GM12878 (cell line): ENCODE measurements around the gene PTPRD. TPM values are rescaled to one million over a fixed set of nuclear protein-coding genes. Genes with fewer than 3 reads are reported as not detected.

Experiments
- ATAC-seq: fragments of 200-7000 bp; cut with Tn5 transposase; 3 replicates; pipeline ENCODE4 v1.9.1; 2020; ENCODE audit warnings: mild to moderate bottlenecking, moderate library complexity
- BruUV-seq: library from RNA; stranded (reverse); fragments of 400-500 nt; replicated peaks from 2 replicates; lab custom pipeline; 2021; lab: Mats Ljungman, UMichigan
- CTCF ChIA-PET: fragments of 300-600 bp; sonication (Branson Sonifier 250); formaldehyde crosslinking; extraction: SDS; loops from one replicate; lab custom pipeline; 2021; ENCODE audit warnings: inconsistent platforms; lab: Yijun Ruan, JAX
- POLR2A ChIA-PET: fragments of 350-600 bp; formaldehyde crosslinking; extraction: SDS; loops from one replicate; lab custom pipeline; 2021; ENCODE audit warnings: inconsistent platforms; lab: Charles Lee
- RAD21 ChIA-PET: fragments of 300-600 bp; sonication (Branson Sonifier 250); formaldehyde crosslinking; loops from one replicate; lab custom pipeline; 2023; ENCODE audit warnings: antibody characterized with exemption; ENCODE audit not compliant: unreplicated experiment; lab: Charles Lee
- SMC1A ChIA-PET: fragments of 300-600 bp; sonication (Branson Sonifier 250); formaldehyde crosslinking; loops from one replicate; lab custom pipeline; 2023; ENCODE audit not compliant: unreplicated experiment, uncharacterized antibody; lab: Charles Lee
- DNase-seq: peaks from one replicate; pipeline ENCODE4 v3.0.0-alpha.2; 2011; ENCODE audit warnings: low read depth, low spot score
- FAIRE-seq: peaks from 3 replicates; lab custom pipeline; 2011; peaks lifted over from hg19 to GRCh38; lab: Jason Lieb, UNC
- H2AFZ ChIP-seq: 2 replicates; pipeline ENCODE4 v1.6.0; 2011; ENCODE audit warnings: low read depth, low read length, control low read depth; ENCODE audit not compliant: control insufficient read depth
- H3K27ac ChIP-seq: 2 replicates; pipeline ENCODE4 v1.5.1; 2011; ENCODE audit warnings: control low read depth; ENCODE audit not compliant: control insufficient read depth, insufficient read depth
- H3K27me3 ChIP-seq, 2 experiments: replicated peaks in 1 of 2; 2 replicates each; pipeline versions ENCODE4 v1.6.0 to v1.6.1; 2011; ENCODE audit warnings: low read length in 1 of 2; ENCODE audit not compliant: control insufficient read depth in 2 of 2, insufficient read depth in 2 of 2
- H3K36me3 ChIP-seq, 2 experiments: 2 replicates each; pipeline ENCODE4 v1.5.1; 2011; ENCODE audit warnings: low read length in 1 of 2; ENCODE audit not compliant: control insufficient read depth in 2 of 2, insufficient read depth in 2 of 2
- H3K4me1 ChIP-seq: 2 replicates; pipeline ENCODE4 v1.6.1; 2011; ENCODE audit warnings: mild to moderate bottlenecking, low read length, moderate library complexity, mixed read lengths; ENCODE audit not compliant: control insufficient read depth, insufficient read depth
- H3K4me2 ChIP-seq: 2 replicates; pipeline ENCODE4 v1.6.0; 2011; ENCODE audit warnings: control low read depth; ENCODE audit not compliant: control insufficient read depth, insufficient read depth
- H3K4me3 ChIP-seq: fragments of 200-600 bp; sonication (generic); 2 replicates; pipeline ENCODE4 v1.5.1; 2016
- H3K79me2 ChIP-seq: 2 replicates; pipeline ENCODE4 v1.6.0; 2011; ENCODE audit warnings: low read length; ENCODE audit not compliant: control insufficient read depth, insufficient read depth
- H3K9ac ChIP-seq: 2 replicates; pipeline ENCODE4 v1.8.0; 2011; ENCODE audit warnings: low read length, control low read depth, mixed read lengths; ENCODE audit not compliant: control insufficient read depth, insufficient read depth
- H3K9me3 ChIP-seq: replicated peaks from 3 replicates; pipeline ENCODE4 v1.5.1; 2011; ENCODE audit warnings: mild to moderate bottlenecking, low read length; ENCODE audit not compliant: control insufficient read depth, insufficient read depth
- H4K20me1 ChIP-seq: 2 replicates; pipeline ENCODE4 v1.6.0; 2011; ENCODE audit not compliant: control insufficient read depth, insufficient read depth
- BMI1 ChIP-seq: fragments of 450-650 bp; IDR thresholded peaks from 2 replicates; pipeline ENCODE4 v1.6.1; 2016; ENCODE audit warnings: mild to moderate bottlenecking, moderate library complexity, borderline replicate concordance
- KAT2A ChIP-seq: conservative IDR thresholded peaks from 2 replicates; pipeline ENCODE4 v1.6.1; 2011; ENCODE audit warnings: low read depth, low read length; ENCODE audit not compliant: control insufficient read depth
- NRF1 ChIP-seq: conservative IDR thresholded peaks from 2 replicates; pipeline ENCODE4 v1.6.1; 2011; ENCODE audit warnings: mild to moderate bottlenecking, low read depth, low read length, improper control_type of control experiment
- PML ChIP-seq: IDR thresholded peaks from 2 replicates; pipeline ENCODE4 v1.6.1; 2012; ENCODE audit warnings: low read length, inconsistent platforms
- POU2F2 ChIP-seq: IDR thresholded peaks from 3 replicates; pipeline ENCODE4 v1.6.1; 2011; ENCODE audit warnings: low read depth, mild to moderate bottlenecking, low read length, borderline replicate concordance
- RBBP5 ChIP-seq: fragments of 200-600 bp; sonication (generic); conservative IDR thresholded peaks from 2 replicates; pipeline ENCODE4 v1.6.1; 2016
- SP1 ChIP-seq: IDR thresholded peaks from one replicate; pipeline ENCODE4 v1.6.1; 2011; ENCODE audit warnings: low read depth, low read length
- ZSCAN29 ChIP-seq: fragments of 450-650 bp; IDR thresholded peaks from 2 replicates; pipeline ENCODE4 v1.6.1; 2017; ENCODE audit warnings: mild to moderate bottlenecking, moderate library complexity
- WGBS: methylation state at CpG from one replicate; pipeline ENCODE4 v1.1.6; 2016; ENCODE audit warnings: low lambda C conversion rate; ENCODE audit not compliant: insufficient replicate concordance, insufficient coverage; ENCODE audit errors: missing lambda C conversion rate; 5-methylcytosine and 5-hydroxymethylcytosine counted together
- in situ Hi-C: fragments of 300-500 bp; cut with MboI; formaldehyde crosslinking; loops from 9 replicates; pipeline ENCODE4 v1.14.3; 2018; ENCODE audit warnings: mixed read lengths
- intact Hi-C: fragments of 100-400 bp; cut with micrococcal nuclease; formaldehyde crosslinking; loops from one replicate; pipeline ENCODE4 v1.14.2; 2022; ENCODE audit not compliant: unreplicated experiment
- polyA plus RNA-seq, 11 experiments: library from polyadenylated mRNA; depleted of rRNA in 4 of 11; unstranded in 6 of 11; stranded (reverse) in 5 of 11; fragments of >200 nt; fragmentation: Nextera tagmentation in 4 of 11; fragmentation: Illumina TruSeq in 1 of 11; extraction: Ambion mirVana in 4 of 11; extraction: Trizol in 1 of 11; gene quantifications; 1 replicate in 1 of 11; 2 replicates in 10 of 11; pipeline versions ENCODE4 v1.2.1 to v1.2.3, GENCODE V29; 2011 to 2016; ENCODE audit warnings: inconsistent platforms in 2 of 11, missing spikeins in 2 of 11, low read depth in 1 of 11
- total RNA-seq, 4 experiments: library from RNA; depleted of rRNA in 3 of 4; stranded (reverse); fragments of >200 nt in 3 of 4; fragmentation: Illumina TruSeq in 1 of 4; extraction: Trizol in 1 of 4; gene quantifications; 2 replicates each; pipeline versions ENCODE4 v1.2.1 to v1.2.3, GENCODE V29; 2013 to 2021
- TF ChIP-seq, protein P1 (sequence below): fragments of 450-650 bp; IDR thresholded peaks from 2 replicates; pipeline ENCODE4 v1.6.1; 2017; ENCODE audit warnings: antibody characterized with exemption, mild to moderate bottlenecking, moderate library complexity
- TF ChIP-seq, protein P2 (sequence below): fragments of 450-650 bp; IDR thresholded peaks from 2 replicates; pipeline ENCODE4 v1.6.1; 2017; ENCODE audit warnings: mild to moderate bottlenecking, moderate library complexity

Gene PTPRD
- total and polyA plus RNA-seq, 10 of the 15 experiments (the other 5 are each of a cell fraction or from before 2014, with no cell fraction given), result under 0.01 to 0.05 (median 0.01) TPM; not detected in 7

- Histone ChIP-seq H3K79me2 (no peaks in the 10 kb centered on the region), H3K9ac (no peak overlapping the region), H3K4me2 (no peak overlapping the region), H2AFZ (no peak overlapping the region), H4K20me1 (no peaks in the 10 kb centered on the region), H3K4me1 (no peaks in the 10 kb centered on the region), H3K9me3 (no peaks in the 10 kb centered on the region), H3K27me3 (no peaks in the 10 kb centered on the region), H3K4me3 (no peak overlapping the region), H3K36me3 (no peaks in the 10 kb centered on the region), H3K27ac (no peak overlapping the region)
- CTCF ChIA-PET, result interaction anchor here (1.3 to 1.5 kb wide), 3 partner anchors 50 to 206 kb away, joined by 3 to 5 read pairs (median 4); no protein-coding TSS in a partner anchor
- intact Hi-C loops, result loop anchor here (5.0 kb wide), 1 partner anchor 268 kb away; no protein-coding TSS in a partner anchor
- ATAC-seq, result no peak
- no peak for TF ChIP-seq RBBP5
- TF ChIP-seq KAT2A, result no peak
- no peak for TF ChIP-seq BMI1
- TF ChIP-seq PML, result no peak
- no peak for TF ChIP-seq SP1
- TF ChIP-seq, protein P1, sequence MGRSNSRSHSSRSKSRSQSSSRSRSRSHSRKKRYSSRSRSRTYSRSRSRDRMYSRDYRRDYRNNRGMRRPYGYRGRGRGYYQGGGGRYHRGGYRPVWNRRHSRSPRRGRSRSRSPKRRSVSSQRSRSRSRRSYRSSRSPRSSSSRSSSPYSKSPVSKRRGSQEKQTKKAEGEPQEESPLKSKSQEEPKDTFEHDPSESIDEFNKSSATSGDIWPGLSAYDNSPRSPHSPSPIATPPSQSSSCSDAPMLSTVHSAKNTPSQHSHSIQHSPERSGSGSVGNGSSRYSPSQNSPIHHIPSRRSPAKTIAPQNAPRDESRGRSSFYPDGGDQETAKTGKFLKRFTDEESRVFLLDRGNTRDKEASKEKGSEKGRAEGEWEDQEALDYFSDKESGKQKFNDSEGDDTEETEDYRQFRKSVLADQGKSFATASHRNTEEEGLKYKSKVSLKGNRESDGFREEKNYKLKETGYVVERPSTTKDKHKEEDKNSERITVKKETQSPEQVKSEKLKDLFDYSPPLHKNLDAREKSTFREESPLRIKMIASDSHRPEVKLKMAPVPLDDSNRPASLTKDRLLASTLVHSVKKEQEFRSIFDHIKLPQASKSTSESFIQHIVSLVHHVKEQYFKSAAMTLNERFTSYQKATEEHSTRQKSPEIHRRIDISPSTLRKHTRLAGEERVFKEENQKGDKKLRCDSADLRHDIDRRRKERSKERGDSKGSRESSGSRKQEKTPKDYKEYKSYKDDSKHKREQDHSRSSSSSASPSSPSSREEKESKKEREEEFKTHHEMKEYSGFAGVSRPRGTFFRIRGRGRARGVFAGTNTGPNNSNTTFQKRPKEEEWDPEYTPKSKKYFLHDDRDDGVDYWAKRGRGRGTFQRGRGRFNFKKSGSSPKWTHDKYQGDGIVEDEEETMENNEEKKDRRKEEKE, result no peak
- TF ChIP-seq POU2F2, result no peak
- no peak for TF ChIP-seq NRF1
- TF ChIP-seq ZSCAN29, result no peak
- TF ChIP-seq, protein P2, sequence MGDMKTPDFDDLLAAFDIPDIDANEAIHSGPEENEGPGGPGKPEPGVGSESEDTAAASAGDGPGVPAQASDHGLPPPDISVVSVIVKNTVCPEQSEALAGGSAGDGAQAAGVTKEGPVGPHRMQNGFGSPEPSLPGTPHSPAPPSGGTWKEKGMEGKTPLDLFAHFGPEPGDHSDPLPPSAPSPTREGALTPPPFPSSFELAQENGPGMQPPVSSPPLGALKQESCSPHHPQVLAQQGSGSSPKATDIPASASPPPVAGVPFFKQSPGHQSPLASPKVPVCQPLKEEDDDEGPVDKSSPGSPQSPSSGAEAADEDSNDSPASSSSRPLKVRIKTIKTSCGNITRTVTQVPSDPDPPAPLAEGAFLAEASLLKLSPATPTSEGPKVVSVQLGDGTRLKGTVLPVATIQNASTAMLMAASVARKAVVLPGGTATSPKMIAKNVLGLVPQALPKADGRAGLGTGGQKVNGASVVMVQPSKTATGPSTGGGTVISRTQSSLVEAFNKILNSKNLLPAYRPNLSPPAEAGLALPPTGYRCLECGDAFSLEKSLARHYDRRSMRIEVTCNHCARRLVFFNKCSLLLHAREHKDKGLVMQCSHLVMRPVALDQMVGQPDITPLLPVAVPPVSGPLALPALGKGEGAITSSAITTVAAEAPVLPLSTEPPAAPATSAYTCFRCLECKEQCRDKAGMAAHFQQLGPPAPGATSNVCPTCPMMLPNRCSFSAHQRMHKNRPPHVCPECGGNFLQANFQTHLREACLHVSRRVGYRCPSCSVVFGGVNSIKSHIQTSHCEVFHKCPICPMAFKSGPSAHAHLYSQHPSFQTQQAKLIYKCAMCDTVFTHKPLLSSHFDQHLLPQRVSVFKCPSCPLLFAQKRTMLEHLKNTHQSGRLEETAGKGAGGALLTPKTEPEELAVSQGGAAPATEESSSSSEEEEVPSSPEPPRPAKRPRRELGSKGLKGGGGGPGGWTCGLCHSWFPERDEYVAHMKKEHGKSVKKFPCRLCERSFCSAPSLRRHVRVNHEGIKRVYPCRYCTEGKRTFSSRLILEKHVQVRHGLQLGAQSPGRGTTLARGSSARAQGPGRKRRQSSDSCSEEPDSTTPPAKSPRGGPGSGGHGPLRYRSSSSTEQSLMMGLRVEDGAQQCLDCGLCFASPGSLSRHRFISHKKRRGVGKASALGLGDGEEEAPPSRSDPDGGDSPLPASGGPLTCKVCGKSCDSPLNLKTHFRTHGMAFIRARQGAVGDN, result no peak
- in situ Hi-C loops, result no loop called here
- RAD21 ChIA-PET, result no interaction called here
- WGBS, result 0% methylated on average over 2 of the region's 2 CpGs
- no peak for DNase-seq
- SMC1A ChIA-PET, result interaction anchor here (1.1 kb wide), 1 partner anchor 205 kb away, joined by 4 read pairs; no protein-coding TSS in a partner anchor
- no TSS peak for BruUV-seq
- POLR2A ChIA-PET, result no interaction called here
- no peak for FAIRE-seq
Measured at GRCh38 chr9:10265153-10265631, 347.6 kb downstream of the PTPRD start.
